GM23338 (cell line): ENCODE measurements around the gene SH3GLB1.

Experiments
- CREB1 ChIP-seq: fragments of 250-450 bp; sonication (Bioruptor Pico); IDR thresholded peaks from 2 replicates; pipeline ENCODE4 v1.5.0; 2020; ENCODE audit warnings: low read depth, mild to moderate bottlenecking, moderate library complexity
- CTCF ChIP-seq, 2 experiments: fragments of 200-600 bp in 1 of 2; sonication (generic) in 1 of 2; conservative IDR thresholded peaks; 2 replicates each; pipeline versions ENCODE4 v1.5.1 to v1.6.1; 2016 to 2017; ENCODE audit warnings: antibody characterized with exemption in 2 of 2, low read depth in 2 of 2, mild to moderate bottlenecking in 2 of 2, moderate library complexity in 1 of 2
- EZH2 ChIP-seq: fragments of 200-600 bp; sonication (generic); IDR thresholded peaks from one replicate; pipeline ENCODE4 v1.8.0; 2017; ENCODE audit warnings: antibody characterized with exemption, mild to moderate bottlenecking, low read depth; ENCODE audit not compliant: unreplicated experiment
- EZH2phosphoT487 ChIP-seq: fragments of 200-600 bp; sonication (generic); IDR thresholded peaks from one replicate; pipeline ENCODE4 v1.8.1; 2018; ENCODE audit warnings: antibody characterized with exemption; ENCODE audit not compliant: unreplicated experiment
- JUNB ChIP-seq: IDR thresholded peaks from one replicate; pipeline ENCODE4 v1.6.1; 2016; ENCODE audit warnings: antibody characterized with exemption; ENCODE audit not compliant: unreplicated experiment
- POLR2AphosphoS5 ChIP-seq: IDR thresholded peaks from 2 replicates; pipeline ENCODE4 v1.6.1; 2016; ENCODE audit warnings: antibody characterized with exemption, low read depth
- REST ChIP-seq: IDR thresholded peaks from one replicate; pipeline ENCODE4 v1.6.1; 2018; ENCODE audit warnings: antibody characterized with exemption; ENCODE audit not compliant: unreplicated experiment

GRCh38 chr1:86778569-86779239 is 74.3 kb downstream of the SH3GLB1 start:
- no peak for TF ChIP-seq CTCF (conservative IDR thresholded peaks at IDR 0.05; ENCODE audit: low read depth in 2 of 2)
- TF ChIP-seq EZH2phosphoT487 = no peak
- TF ChIP-seq CREB1 (CRISPR knock-in tag) = no peak
- no peak for TF ChIP-seq EZH2
- no peak for TF ChIP-seq JUNB
- no peak for TF ChIP-seq REST
- TF ChIP-seq POLR2AphosphoS5 = no peak
